GM20000 (cell line): ENCODE results near the gene SLAMF6.
A peak's percentile ranks its signal among the peaks of the same experiment; 100 is the strongest.
"Not testable (repeated sequence)": the region's sequence is repeated elsewhere in the genome, so short reads cannot be mapped to it uniquely, and the experiment has no call there.

Source experiments
- DNase-seq: peaks from one replicate; pipeline ENCODE4 v3.0.0; 2012; ENCODE audit warnings: low spot score
- CTCF ChIP-seq: IDR thresholded peaks from 2 replicates; pipeline ENCODE4 v1.5.1; 2012; ENCODE audit warnings: mild to moderate bottlenecking, control low read depth; ENCODE audit errors: extremely low read depth, missing control alignments

SLAMF6 gene

GRCh38 chr1:160560806-160561205, 37.8 kb upstream of the SLAMF6 start:
- TF ChIP-seq CTCF, result no peak
- no peak for DNase-seq

DNA sequence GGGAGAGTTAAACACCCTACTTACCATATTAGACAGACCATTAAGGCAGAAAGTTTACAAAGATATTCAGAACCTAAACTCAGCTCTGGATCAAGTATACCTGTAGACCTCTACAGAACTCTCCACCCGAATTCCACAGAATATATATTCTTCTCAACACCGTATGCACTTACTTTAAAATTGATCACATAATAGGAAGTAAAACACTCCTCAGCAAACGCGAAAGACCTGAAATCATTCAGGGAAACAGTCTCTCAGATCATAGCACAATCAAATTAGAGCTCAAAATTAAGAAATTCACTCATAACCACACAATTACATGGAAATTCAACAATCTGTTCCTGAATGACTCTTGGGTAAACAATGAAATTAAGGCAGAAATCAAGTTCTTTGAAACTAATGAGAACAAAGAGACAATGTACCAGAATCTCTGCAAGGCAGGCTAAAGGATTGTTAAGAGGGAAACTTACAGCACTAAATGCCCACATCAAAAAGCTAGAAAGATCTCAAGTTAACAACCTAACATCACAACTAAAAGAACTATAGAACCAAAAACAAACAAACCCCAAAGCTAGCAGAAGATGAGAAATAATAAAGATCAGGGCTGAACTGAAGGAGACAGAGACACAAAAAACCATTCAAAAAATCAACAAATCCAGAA, 37.1 kb upstream of the SLAMF6 start:
- TF ChIP-seq CTCF, result no peak
- DNase-seq, result no peak

DNA sequence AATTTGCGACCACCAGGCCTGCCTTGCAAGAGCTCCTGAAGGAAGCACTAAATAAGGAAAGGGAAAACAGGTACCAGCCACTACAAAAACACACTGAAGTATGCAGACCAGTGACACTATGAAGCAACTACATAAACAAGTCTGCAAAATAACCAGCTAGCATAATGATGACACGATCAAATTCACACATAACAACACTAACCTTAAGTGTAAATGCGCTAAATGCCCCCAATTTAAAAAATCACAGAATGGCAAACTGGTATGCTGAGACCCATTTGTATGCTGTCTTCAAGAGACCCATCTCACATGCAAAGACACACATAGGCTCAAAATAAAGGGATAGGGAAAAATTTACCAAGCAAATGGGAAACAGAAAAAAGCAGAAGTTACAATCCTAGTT, 36.4 kb upstream of the SLAMF6 start:
- DNase-seq, result not testable (repeated sequence)

DNA sequence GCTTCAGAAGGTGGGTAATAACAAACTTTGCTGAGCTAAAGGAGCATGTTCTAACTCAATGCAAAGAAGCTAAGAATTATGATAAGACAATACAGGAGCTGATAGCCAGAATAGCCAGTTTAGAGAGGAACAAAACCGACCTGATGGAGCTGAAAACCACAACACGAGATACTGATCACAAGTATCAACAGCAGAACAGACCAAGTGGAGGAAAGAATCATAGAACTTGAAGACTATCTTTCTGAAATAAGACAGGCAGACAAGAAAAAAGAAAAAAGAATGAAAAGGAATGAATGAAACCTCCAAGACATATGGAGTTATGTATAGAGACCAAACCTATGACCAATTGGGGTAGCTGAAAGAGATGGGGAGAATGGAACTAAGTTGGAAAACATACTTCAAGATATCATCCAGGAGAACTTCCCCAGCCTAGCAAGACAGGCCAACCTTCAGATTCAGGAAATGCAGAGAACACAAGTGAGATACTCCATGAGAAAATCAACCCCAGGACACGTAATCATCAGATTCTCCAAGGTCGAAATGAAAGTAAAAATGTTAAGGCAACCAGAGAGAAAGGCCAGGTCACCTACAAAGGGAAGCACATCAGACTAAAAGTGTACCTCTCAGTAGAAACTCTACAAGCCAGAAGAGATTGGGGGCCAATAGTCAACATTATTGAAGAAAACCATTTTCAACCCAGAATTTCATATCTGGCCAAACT, 35.8 kb upstream of the SLAMF6 start:
- no peak for DNase-seq
- TF ChIP-seq CTCF, result no peak

DNA sequence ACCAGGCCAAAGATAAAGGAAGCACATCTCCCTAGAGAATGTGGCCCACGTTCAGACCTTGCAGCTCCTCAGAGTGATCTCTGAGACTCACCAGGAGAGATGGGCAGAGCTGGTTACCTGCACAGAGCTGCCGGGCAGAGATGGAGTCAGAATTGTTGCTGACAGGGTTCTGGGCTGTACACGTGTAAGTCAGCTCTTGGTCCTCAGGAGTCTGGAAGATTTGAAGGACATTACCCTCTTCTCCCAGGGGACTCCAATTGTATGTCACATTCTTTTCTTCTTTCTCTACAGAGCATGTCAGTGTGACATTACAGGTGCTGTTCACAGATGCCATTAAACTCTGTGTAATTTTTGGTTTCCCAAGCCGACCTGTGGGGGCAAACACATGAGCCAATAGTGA, 30.7 kb upstream of the SLAMF6 start:
- TF ChIP-seq CTCF, result no peak
- no peak for DNase-seq

GRCh38 chr1:160552425-160552824, 29.4 kb upstream of the SLAMF6 start:
- TF ChIP-seq CTCF, result no peak
- DNase-seq, result no peak

DNA sequence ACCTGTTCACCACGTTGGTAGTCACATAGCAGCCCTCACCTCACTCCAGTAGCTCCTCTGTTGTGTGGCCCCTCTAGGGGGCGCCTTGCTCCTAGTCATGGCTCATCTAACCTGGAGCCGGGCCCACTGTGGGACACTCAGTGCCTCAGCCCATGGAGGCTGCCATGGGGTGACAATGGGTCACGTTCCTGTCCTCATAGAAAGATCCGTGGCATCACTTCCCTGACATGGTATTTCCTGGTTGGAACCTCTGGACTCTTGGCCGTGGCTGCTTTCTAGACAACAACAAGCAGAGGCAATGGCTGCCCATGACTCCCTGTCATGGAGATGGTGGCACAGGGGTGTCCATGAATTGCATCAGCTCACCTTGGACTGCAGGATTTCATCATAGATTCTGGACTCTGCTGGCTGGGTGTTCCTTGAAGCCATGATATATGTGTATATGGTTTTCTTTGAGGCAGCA, 27.5 kb upstream of the SLAMF6 start:
- no peak for DNase-seq
- peak; percentile 44 for TF ChIP-seq CTCF

GRCh38 chr1:160549665-160550006, 26.6 kb upstream of the SLAMF6 start:
- no peak for DNase-seq

More at GRCh38 chr1:160549665-160550006, 26.6 kb upstream of the SLAMF6 start:
- no peak for TF ChIP-seq CTCF
